GM21360 (cell line): Measurements from ENCODE around the gene DENND6B.

Source experiments
- ATAC-seq: cut with Tn5 transposase; IDR thresholded peaks from one replicate; pipeline ENCODE4 v1.9.1; 2021; ENCODE audit warnings: mild to moderate bottlenecking, moderate library complexity; ENCODE audit not compliant: unreplicated experiment

Gene DENND6B

DNA sequence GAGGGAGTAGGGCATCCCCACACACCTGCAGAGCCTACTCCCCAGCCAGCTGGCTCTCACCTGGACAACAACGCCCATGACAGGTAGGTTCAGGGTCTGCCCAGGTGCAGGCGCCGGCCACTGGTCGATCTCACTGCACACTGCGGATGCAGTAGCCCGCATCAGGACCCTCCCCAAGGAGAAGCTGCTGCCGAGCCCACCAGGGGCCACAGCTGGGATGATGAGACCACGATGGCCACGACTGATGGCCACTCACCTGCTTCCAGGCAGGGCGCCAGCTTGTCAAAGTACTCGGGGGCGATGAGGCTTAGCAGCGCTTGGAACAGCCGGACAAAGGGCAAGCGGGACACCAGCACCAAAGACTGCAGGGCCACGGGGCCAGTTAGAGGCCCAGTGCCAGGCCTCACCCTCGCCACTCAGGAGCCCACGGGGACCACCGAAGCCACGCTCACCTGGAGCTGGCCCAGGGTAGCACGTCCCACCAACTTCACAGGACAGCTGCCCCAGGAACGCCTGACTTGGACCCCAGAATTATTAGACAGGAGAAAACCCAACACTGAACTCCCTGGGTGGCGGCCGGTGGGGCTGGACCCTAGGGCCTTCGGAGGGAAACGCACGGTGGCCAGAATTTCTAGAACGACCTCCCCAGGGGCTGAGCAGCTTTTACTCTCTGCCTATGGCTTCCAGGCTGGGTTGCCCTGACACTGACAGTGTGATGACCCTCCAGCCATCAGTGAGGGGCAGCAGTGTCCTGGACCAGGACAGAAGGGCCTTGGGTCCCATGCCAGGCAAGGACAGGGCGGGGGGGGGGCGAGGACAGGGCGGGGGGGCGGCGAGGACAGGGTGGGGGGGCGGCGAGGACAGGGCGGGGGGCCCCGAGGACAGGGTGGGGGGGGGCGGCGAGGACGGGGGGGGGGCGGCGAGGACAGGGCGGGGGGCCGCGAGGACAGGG is 10.4 kb downstream of the DENND6B start:
- no peak for ATAC-seq

DNA sequence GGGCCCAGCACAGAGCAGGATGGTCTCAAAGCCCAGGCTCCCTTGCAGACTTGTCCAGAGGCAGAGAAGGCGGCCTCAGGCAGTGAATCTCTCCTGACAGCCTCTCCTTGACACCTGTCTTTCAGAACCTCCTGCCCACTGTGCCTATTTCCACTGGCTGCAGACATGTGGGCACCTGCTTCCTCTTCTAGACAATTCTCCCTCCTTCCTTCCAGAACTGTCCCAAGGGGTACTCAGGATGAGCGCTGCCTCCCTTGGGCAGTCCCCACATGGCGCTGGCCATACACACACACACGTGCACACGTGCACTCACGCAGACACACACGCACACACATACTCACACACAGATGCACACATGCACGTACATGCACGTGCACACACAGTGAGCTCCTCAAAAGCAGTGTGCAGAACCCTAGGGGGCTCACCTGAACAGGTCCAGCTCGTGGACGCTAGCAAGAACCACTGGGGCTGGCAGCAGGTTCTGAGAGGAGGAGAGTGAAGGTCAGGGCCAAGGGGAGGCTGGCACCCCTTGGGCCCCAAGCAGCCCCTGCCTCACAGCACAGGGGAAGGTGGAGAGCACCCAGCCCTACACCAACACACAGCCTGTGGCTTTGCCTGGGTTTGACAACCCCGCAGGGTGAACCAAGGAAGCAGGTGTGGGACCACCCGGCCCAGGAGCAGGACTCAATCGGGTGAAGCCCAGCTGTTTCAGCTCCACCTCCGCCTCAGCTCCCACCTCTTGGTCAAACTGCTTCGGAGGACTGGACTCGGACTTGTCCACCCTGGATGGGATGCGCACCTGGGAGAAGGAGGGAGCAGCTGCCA is 11.3 kb downstream of the DENND6B start:
- ATAC-seq, result no peak

- ATAC-seq, result peak; percentile 59
These were observed 12.1 kb downstream of the DENND6B start for GRCh38 chr22:50314455-50315288.

DNA sequence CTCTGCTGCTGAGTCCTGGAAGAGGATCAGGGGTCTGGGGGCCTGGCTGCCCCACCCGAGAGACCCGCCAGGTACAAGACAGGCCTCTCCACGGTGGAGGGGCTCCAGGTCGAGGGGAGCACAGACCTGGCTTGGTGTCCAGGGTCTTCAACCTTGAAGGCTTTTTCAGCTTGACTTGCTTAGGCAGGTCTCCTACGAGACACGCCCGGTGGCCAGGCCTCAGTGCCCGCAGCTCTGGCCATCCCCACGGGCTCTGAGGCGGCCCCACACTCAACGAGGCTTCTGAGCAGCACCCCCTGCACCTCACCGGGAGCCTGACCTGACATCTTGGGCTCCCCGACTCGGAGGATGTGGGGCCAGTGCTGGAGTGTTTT is 12.7 kb downstream of the DENND6B start:
- no peak for ATAC-seq

DNA sequence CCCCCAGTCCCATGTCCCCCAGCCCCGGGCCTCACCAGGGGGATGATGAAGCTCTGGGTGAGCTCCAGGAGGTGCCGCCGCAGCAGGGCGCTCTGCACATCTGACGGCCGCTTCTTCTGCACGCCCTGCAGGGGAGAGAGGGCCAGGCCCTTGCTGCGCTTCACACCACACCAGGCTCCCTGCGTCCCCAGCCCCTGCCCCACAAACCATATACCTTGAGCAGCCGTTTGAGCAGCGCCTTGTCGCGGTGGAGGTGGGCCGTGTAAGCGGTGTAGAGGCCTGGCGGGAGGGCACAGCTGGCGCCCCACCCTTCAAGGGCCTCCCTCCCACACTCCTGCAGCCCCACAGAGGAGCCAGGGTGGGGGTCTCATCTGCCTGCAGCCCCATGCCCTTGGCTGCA is 13.2 kb downstream of the DENND6B start:
- ATAC-seq, result no peak

- no peak for ATAC-seq
These were observed 13.8 kb downstream of the DENND6B start for GRCh38 chr22:50313021-50313420.

DNA sequence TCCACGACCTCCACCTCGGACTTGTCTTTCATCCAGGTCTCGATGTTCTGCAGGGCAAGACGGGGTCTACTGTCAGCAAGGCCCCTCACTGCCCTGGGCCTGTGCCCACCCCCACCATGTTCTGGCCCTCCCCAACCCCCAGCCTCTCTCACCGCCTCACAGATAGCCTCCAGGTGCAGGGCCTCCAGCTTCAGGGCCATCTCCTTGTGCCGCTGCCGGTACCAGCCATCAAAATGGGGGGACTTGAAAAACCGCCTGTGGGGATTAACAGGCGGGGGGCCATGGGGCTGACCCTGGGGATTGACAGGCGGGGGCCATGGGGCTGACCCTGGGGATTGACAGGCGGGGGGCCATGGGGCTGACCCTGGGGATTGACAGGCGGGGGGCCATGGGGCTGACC is 14.4 kb downstream of the DENND6B start:
- ATAC-seq, result no peak

GRCh38 chr22:50311606-50312351 is 15.0 kb downstream of the DENND6B start:
- no peak for ATAC-seq

- ATAC-seq, result no peak
These were observed 15.8 kb downstream of the DENND6B start for GRCh38 chr22:50310949-50311444.

DNA sequence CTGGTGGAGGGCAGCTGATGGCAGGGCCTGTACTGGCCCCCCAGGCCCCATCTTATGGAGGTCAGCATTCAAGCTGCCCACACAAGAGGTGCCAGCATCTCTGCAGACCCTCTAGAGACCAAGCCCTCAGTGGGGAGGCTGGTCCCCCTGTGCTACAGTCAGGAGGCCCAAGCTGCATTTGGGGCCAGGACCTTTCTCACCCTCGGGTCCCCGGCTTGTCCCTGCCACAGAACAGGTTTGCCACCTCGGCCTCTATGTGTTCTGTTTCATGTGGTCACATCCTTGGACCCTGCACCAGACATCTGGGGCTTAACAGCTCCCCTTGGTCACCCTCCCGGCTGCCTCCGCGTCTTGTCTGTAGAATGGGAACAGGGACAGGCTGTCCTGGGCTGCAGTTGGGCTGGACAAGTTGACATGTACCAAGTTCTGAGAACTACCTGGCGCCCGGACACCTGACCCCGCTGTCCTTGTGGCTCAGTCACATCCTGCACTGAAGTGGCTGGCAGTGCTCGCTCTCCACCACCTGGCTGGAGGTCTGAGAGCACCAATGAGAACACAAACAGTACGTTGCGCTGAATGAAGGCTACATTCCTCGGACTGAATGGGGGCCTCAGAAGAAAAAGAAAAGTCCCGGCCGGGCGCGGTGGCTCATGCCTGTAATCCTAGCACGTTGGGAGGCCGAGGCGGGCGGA is 16.6 kb downstream of the DENND6B start:
- ATAC-seq, result no peak

- no peak for ATAC-seq
These were observed 17.2 kb downstream of the DENND6B start for GRCh38 chr22:50309601-50309991.

DNA sequence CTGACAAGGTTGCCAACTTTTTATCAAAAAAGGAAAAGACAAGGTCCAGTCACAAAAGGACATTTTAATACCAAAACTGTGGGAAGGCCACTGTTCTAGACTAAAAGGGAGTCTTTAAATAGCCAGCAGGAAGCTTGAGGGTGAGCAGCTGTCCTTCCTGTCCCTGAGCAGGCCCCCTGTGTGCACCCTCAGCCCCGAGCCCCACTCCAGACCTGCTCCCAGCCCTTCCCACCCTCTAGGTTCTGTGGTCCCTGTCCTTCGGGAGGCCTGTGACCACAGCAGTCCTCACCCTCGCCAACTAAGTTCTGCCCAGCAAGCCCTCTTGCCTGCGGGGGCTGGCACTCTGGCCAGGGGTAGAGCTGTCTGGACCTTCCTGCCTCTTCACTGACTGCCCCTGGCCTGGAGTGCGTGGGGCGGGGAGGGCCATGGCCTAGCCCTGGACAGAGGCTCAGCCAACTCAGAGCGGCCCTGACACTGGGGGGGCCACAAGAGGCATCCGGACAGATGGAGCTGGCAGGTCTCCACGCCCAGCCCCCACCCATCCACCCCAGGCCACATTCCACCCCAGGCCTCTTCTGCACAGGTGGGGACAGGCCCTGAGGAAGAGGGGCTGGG is 17.7 kb downstream of the DENND6B start:
- no peak for ATAC-seq

GRCh38 chr22:50308597-50308935 is 18.2 kb downstream of the DENND6B start:
- no peak for ATAC-seq

DNA sequence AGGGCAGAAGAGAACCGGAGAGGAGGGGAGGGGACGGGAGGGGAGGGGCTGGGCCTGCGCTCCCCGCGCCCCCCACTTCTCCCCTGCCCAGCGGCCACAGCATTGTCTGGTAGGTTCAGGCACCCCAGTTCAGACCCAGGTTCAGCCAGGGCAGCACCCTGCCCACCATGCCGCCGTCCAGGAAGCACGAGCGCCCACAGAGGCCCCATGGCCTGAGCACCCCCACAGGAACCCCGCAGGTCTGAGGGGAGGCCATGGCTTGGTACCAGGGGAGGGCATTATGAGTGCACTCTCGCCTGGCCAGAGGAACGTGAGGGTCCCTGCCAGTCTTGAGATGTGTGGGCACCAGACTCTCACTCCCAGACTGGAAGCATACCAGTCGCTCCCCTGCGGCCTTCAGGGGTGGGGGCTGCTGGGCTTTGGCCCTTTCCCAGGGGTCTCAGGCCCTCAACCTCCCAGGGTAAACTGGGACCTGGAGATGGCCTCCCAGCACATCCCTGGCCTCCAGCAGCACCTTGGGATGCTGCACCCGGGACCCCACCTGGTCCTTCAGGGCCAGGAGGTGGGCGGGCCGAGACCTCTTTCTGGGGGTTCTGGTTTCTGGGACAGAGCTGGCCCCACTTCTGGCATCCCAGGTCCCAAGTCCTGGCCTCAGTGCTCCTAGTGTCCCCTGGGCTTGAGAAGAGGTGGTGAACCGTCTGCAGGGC is 18.8 kb downstream of the DENND6B start:
- no peak for ATAC-seq

GRCh38 chr22:50306753-50307749 is 19.8 kb downstream of the DENND6B start, which contains the start of gene PLXNB2:
Gene PLXNB2 (minus strand): TSS chr22:50307646. CDS start chr22:50290584, 17,062 bp downstream.
- no peak for ATAC-seq

- ATAC-seq, result no peak
These were observed 20.8 kb downstream of the DENND6B start for GRCh38 chr22:50305923-50306566.
